ENCODE measurements around the gene ATXN1.

Gene ATXN1

GRCh38 chr6:16367571-16367970, 393.7 kb downstream of the ATXN1 start:
- Mint-ChIP-seq H3K4me1 (no peaks in the 10 kb centered on the region), H3K4me3 (no peak overlapping the region), H3K27ac (no peak overlapping the region), H3K27me3 (no peaks in the 10 kb centered on the region), H3K9me3 (no peaks in the 10 kb centered on the region)
- ATAC-seq = no peak
- no peak for DNase-seq

- Mint-ChIP-seq H3K9me3 (no peaks in the 10 kb centered on the region), H3K27ac (no peak overlapping the region), H3K4me3 (no peak overlapping the region), H3K27me3 (no peaks in the 10 kb centered on the region), H3K4me1 (no peaks in the 10 kb centered on the region)
- no peak for ATAC-seq
- no peak for DNase-seq
Observed at GRCh38 chr6:16363749-16364148, 397.5 kb downstream of the ATXN1 start.

GRCh38 chr6:16362819-16363589, 398.3 kb downstream of the ATXN1 start:
- H3K4me3 Mint-ChIP-seq = no peak overlapping the region
- no peaks in the 10 kb centered on the region for H3K4me1 Mint-ChIP-seq
- H3K27ac Mint-ChIP-seq = no peak overlapping the region
- DNase-seq (no peak), ATAC-seq (no peak)
- no peaks in the 10 kb centered on the region for H3K27me3 Mint-ChIP-seq
- no peaks in the 10 kb centered on the region for H3K9me3 Mint-ChIP-seq

- DNase-seq = no peak
- no peak overlapping the region for H3K27ac Mint-ChIP-seq
- H3K4me1 Mint-ChIP-seq = peaks cover 4% of the 10 kb centered on the region
- no peaks in the 10 kb centered on the region for H3K9me3 Mint-ChIP-seq
- H3K27me3 Mint-ChIP-seq = no peaks in the 10 kb centered on the region
- ATAC-seq = no peak
- no peak overlapping the region for H3K4me3 Mint-ChIP-seq
Observed at GRCh38 chr6:16362296-16362695, 399.0 kb downstream of the ATXN1 start.

GRCh38 chr6:16361861-16362260, 399.4 kb downstream of the ATXN1 start:
- ATAC-seq (no peak), DNase-seq (no peak)
- H3K4me3 Mint-ChIP-seq = no peak overlapping the region
- H3K27ac Mint-ChIP-seq = no peak overlapping the region
- no peaks in the 10 kb centered on the region for H3K9me3 Mint-ChIP-seq
- no peaks in the 10 kb centered on the region for H3K27me3 Mint-ChIP-seq
- peaks cover 5% of the 10 kb centered on the region for H3K4me1 Mint-ChIP-seq

- H3K4me3 Mint-ChIP-seq = no peak overlapping the region
Observed at GRCh38 chr6:16361121-16361520, 400.1 kb downstream of the ATXN1 start.

GRCh38 chr6:16360365-16360764, 400.9 kb downstream of the ATXN1 start:
- H3K9me3 Mint-ChIP-seq = no peaks in the 10 kb centered on the region
- H3K4me1 Mint-ChIP-seq = peaks cover 11% of the 10 kb centered on the region

More at GRCh38 chr6:16361121-16361520, 400.1 kb downstream of the ATXN1 start:
- H3K4me1 Mint-ChIP-seq = peaks cover 5% of the 10 kb centered on the region
- no peak for ATAC-seq
- H3K27me3 Mint-ChIP-seq = no peaks in the 10 kb centered on the region
- no peak overlapping the region for H3K27ac Mint-ChIP-seq
- no peak for DNase-seq
- H3K9me3 Mint-ChIP-seq = no peaks in the 10 kb centered on the region

GRCh38 chr6:16359563-16359962, 401.7 kb downstream of the ATXN1 start:
- peaks cover 11% of the 10 kb centered on the region for H3K4me1 Mint-ChIP-seq
- no peak overlapping the region for H3K4me3 Mint-ChIP-seq
- H3K27me3 Mint-ChIP-seq = no peaks in the 10 kb centered on the region
- DNase-seq (no peak), ATAC-seq (no peak)
- no peaks in the 10 kb centered on the region for H3K9me3 Mint-ChIP-seq
- no peak overlapping the region for H3K27ac Mint-ChIP-seq

More at GRCh38 chr6:16360365-16360764, 400.9 kb downstream of the ATXN1 start:
- DNase-seq (no peak), ATAC-seq (no peak)
- no peaks in the 10 kb centered on the region for H3K27me3 Mint-ChIP-seq
- no peak overlapping the region for H3K27ac Mint-ChIP-seq
- H3K4me3 Mint-ChIP-seq = no peak overlapping the region

GRCh38 chr6:16358531-16359138, 402.6 kb downstream of the ATXN1 start:
- no peak for ATAC-seq
- Mint-ChIP-seq H3K9me3 (no peaks in the 10 kb centered on the region), H3K27me3 (no peaks in the 10 kb centered on the region), H3K27ac (no peak overlapping the region), H3K4me1 (peaks cover 11% of the 10 kb centered on the region), H3K4me3 (no peak overlapping the region)
- no peak for DNase-seq

- Mint-ChIP-seq H3K27me3 (no peaks in the 10 kb centered on the region), H3K9me3 (no peaks in the 10 kb centered on the region), H3K4me3 (no peak overlapping the region), H3K4me1 (peaks cover 11% of the 10 kb centered on the region), H3K27ac (no peak overlapping the region)
- DNase-seq (no peak), ATAC-seq (no peak)
Observed at GRCh38 chr6:16355699-16356446, 405.4 kb downstream of the ATXN1 start.

- Mint-ChIP-seq H3K9me3 (no peaks in the 10 kb centered on the region), H3K4me1 (peaks cover 11% of the 10 kb centered on the region), H3K27ac (no peak overlapping the region), H3K4me3 (no peak overlapping the region), H3K27me3 (no peaks in the 10 kb centered on the region)
- ATAC-seq (no peak), DNase-seq (no peak)
Observed at GRCh38 chr6:16355238-16355637, 406.0 kb downstream of the ATXN1 start.

GRCh38 chr6:16354692-16355091, 406.6 kb downstream of the ATXN1 start:
- Mint-ChIP-seq H3K4me3 (no peak overlapping the region), H3K9me3 (no peaks in the 10 kb centered on the region), H3K27me3 (no peaks in the 10 kb centered on the region), H3K27ac (no peak overlapping the region), H3K4me1 (peaks cover 11% of the 10 kb centered on the region)
- ATAC-seq (no peak), DNase-seq (no peak)

- no peaks in the 10 kb centered on the region for H3K27me3 Mint-ChIP-seq
- ATAC-seq = no peak
- peaks cover 11% of the 10 kb centered on the region for H3K4me1 Mint-ChIP-seq
- no peak overlapping the region for H3K4me3 Mint-ChIP-seq
- H3K9me3 Mint-ChIP-seq = no peaks in the 10 kb centered on the region
- H3K27ac Mint-ChIP-seq = no peak overlapping the region
- no peak for DNase-seq
Observed at GRCh38 chr6:16352821-16353438, 408.3 kb downstream of the ATXN1 start.

GRCh38 chr6:16352258-16352635, 409.0 kb downstream of the ATXN1 start:
- Mint-ChIP-seq H3K4me1 (peaks cover 6% of the 10 kb centered on the region), H3K4me3 (no peak overlapping the region), H3K27ac (no peak overlapping the region), H3K27me3 (no peaks in the 10 kb centered on the region), H3K9me3 (no peaks in the 10 kb centered on the region)
- DNase-seq = no peak
- no peak for ATAC-seq

- DNase-seq = no peak
- no peak overlapping the region for H3K27ac Mint-ChIP-seq
- H3K9me3 Mint-ChIP-seq = no peaks in the 10 kb centered on the region
- H3K27me3 Mint-ChIP-seq = no peaks in the 10 kb centered on the region
- no peak for ATAC-seq
- no peaks in the 10 kb centered on the region for H3K4me1 Mint-ChIP-seq
- no peak overlapping the region for H3K4me3 Mint-ChIP-seq
Observed at GRCh38 chr6:16349544-16349943, 411.7 kb downstream of the ATXN1 start.

- Mint-ChIP-seq H3K9me3 (no peaks in the 10 kb centered on the region), H3K4me1 (peaks cover 13% of the 10 kb centered on the region), H3K4me3 (no peak overlapping the region), H3K27ac (no peak overlapping the region), H3K27me3 (no peaks in the 10 kb centered on the region)
- DNase-seq = no peak
- no peak for ATAC-seq
Observed at GRCh38 chr6:16346831-16347230, 414.4 kb downstream of the ATXN1 start.

All from stimulated activated naive CD8-positive, alpha-beta T cell treated with anti-CD3 and anti-CD28 coated beads, Interleukin-15, amount 100 ng/mL, for 72 hours (primary cell).